ENCODE measurements around the gene PRPH. TPM values are rescaled to one million over a fixed set of nuclear protein-coding genes. Genes with fewer than 3 reads are reported as not detected.
"Not testable (repeated sequence)": the region's sequence is repeated elsewhere in the genome, so short reads cannot be mapped to it uniquely, and the experiment has no call there.

Gene PRPH
- total RNA-seq, 3 donors from 2014 or later, result not detected

GRCh38 chr12:49269191-49269590 lies 25.8 kb upstream of the PRPH start:
- H3K4me3 Mint-ChIP-seq, result peak overlapping the region; percentile 97
- ATAC-seq; H3K27me3 Mint-ChIP-seq (ENCODE audit: low read depth); H3K9me3 Mint-ChIP-seq; DNase-seq: not testable (repeated sequence)
- H3K4me1 Mint-ChIP-seq (ENCODE audit: low read depth), result peaks cover 26% of the 10 kb centered on the region
- H3K36me3 Mint-ChIP-seq (ENCODE audit: insufficient read depth), result peaks cover 44% of the 10 kb centered on the region

DNA sequence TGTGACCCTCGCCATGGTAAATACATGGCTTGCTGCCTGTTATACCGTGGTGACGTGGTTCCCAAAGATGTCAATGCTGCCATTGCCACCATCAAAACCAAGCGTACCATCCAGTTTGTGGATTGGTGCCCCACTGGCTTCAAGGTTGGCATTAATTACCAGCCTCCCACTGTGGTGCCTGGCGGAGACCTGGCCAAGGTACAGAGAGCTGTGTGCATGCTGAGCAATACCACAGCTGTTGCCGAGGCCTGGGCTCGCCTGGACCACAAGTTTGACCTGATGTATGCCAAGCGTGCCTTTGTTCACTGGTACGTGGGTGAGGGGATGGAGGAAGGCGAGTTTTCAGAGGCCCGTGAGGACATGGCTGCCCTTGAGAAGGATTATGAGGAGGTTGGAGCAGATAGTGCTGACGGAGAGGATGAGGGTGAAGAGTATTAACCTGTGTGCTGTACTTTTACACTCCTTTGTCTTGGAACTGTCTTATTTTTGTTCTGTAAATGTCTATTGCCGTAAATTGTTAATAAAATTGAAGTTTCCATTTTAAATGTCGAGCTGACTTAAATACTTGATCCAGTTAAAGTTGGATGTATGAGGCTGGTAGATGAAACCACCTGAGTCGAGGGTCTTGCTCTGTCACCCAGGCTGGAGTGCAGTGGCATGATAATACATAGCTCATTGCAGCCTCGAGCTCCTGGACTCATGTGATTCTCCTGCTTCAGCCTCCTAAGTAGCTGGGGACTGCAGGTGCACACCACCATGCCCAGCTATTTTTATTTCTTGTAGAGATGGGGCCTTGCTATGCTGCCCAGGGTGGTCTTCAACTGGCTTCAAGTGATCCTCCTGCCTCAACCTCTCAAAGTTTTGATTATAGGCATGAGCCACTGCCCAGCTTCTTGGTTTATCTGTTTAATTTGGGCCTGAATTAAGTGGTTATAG lies 21.9 kb upstream of the PRPH start:
- DNase-seq (no peak), ATAC-seq (peak; percentile 11 to 20)
- Mint-ChIP-seq H3K4me1 (ENCODE audit: low read depth) (peaks cover 11% of the 10 kb centered on the region), H3K36me3 (ENCODE audit: insufficient read depth) (peaks cover 38% of the 10 kb centered on the region), H3K9me3 (no peaks in the 10 kb centered on the region), H3K27me3 (ENCODE audit: low read depth) (no peaks in the 10 kb centered on the region), H3K4me3 (no peak overlapping the region)

DNA sequence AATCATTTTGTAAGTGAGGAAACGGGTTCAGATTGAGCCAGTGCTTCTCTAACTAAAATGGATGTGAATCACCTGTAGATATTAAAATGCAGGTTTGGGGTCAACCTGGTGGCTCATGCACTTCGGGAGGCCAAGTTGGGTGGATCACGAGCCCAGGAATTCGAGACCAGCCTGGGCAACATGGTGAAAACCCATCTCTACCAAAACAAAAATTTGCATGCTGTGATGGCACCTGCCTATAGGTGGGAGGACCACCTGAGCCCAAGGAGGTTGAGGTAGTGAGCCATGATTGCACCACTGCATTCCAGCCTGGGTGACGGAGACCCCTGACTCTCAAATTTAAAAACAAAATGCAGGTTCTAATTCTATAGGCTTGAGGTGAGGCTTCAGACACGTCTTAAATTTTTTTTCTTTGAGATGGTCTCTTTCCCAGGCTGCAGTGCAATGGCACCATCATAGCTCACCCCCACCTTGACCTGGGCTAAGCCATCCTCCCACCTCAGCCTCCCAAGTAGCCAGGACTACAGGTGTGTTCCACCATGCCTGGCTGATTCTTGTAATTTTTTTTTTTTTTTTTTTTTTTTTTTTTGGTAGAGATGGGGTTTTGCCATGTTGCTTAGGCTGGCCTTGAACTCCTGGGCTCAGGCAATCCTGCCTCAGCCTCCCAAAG lies 21.1 kb upstream of the PRPH start:
- no peaks in the 10 kb centered on the region for H3K9me3 Mint-ChIP-seq
- H3K4me1 Mint-ChIP-seq (ENCODE audit: low read depth), result peaks cover 7% of the 10 kb centered on the region
- H3K36me3 Mint-ChIP-seq (ENCODE audit: insufficient read depth), result peaks cover 34% of the 10 kb centered on the region
- no peak overlapping the region for H3K4me3 Mint-ChIP-seq
- peak; percentile 18 to 26 for ATAC-seq
- no peak for DNase-seq
- H3K27me3 Mint-ChIP-seq (ENCODE audit: low read depth), result no peaks in the 10 kb centered on the region

DNA sequence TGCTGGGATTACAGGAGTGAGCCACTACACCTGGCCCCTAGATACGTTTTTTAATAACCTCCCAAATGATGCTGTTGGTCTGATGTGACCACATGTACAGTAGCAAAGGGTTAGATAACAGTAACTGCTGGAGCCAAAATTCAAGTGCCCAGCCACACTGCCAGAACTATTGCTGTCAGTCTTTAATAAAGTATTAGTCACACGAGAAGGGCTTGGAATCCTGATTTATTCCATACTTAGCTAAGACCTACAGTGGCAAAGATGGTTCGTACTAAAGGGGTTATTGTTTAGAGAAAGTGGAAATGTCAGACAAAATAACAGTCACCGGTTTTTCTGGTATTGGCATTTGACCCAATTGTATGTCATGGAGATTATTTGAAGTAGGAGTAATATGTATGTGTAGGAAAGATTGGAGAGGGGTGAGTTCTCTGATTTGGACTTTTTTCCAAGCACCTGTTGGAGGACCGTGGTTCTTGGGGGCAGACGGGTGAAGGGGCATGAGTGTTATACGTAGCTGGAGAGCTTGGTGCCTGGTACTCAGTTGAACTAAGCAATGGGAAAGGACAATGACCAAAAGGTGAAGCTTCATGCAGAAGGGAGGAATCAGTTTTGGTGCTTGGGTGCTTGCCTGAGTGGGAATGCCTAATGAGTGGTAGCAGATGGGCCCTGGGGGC lies 20.4 kb upstream of the PRPH start:
- H3K4me3 Mint-ChIP-seq, result no peak overlapping the region
- H3K9me3 Mint-ChIP-seq, result no peaks in the 10 kb centered on the region
- H3K4me1 Mint-ChIP-seq (ENCODE audit: low read depth), result peaks cover 2% of the 10 kb centered on the region
- no peak for DNase-seq
- H3K36me3 Mint-ChIP-seq (ENCODE audit: insufficient read depth), result peaks cover 29% of the 10 kb centered on the region
- ATAC-seq, result no peak
- H3K27me3 Mint-ChIP-seq (ENCODE audit: low read depth), result no peaks in the 10 kb centered on the region

DNA sequence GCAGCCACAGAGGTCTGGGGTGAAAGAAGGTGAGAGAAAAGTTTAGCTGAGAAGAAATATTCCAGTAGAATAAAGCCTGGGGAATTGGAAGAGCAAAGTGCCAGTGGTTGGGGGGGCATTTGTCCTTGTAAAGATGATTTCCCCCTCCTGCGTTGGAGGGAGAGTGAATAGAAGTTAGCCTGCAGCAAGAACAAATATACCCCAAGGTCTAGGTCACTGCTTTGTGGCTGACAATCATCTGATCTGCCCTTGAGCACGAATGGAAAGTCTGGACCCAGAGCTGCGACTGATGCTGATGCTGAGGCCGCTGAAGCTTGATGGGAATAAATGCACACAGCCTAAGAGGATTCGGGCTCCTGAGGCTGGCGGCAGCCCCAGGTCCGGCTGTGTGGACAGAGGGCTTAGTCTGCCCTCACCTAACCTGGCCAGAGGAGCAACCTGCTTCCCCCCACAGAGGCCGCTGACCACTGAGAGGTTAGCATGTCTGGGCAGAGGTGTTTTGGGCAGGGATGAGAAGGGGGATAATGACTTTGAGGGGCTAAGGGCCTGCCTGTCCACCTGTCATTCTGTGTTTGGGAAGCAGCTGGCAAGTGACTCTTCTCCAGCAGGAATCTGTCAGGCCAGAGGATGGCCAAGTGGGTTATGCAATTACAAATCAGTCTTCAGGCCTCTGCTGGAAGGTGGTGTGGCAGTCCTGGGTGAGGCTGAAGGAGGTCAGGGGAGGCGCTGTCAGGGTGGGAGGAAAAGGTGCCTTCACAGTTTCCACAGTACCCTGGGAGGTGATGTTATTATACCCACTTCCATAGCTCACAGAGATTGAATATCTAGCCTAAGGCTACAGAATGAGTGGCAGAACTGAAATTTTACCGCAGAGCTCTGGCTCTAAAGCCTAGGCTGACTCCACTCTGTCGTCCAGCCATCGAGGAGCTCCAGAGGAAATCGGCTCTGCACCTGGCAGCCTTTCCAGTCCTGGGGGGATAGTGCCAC lies 18.4 kb upstream of the PRPH start:
- no peaks in the 10 kb centered on the region for H3K9me3 Mint-ChIP-seq
- H3K4me1 Mint-ChIP-seq (ENCODE audit: low read depth), result no peaks in the 10 kb centered on the region
- H3K27me3 Mint-ChIP-seq (ENCODE audit: low read depth), result no peaks in the 10 kb centered on the region
- ATAC-seq (no peak), DNase-seq (no peak)
- peaks cover 16% of the 10 kb centered on the region for H3K36me3 Mint-ChIP-seq (ENCODE audit: insufficient read depth)
- no peak overlapping the region for H3K4me3 Mint-ChIP-seq

- H3K9me3 Mint-ChIP-seq, result no peaks in the 10 kb centered on the region
- H3K4me1 Mint-ChIP-seq (ENCODE audit: low read depth), result no peaks in the 10 kb centered on the region
- peaks cover 15% of the 10 kb centered on the region for H3K36me3 Mint-ChIP-seq (ENCODE audit: insufficient read depth)
- no peak overlapping the region for H3K4me3 Mint-ChIP-seq
- ATAC-seq (no peak), DNase-seq (no peak)
- no peaks in the 10 kb centered on the region for H3K27me3 Mint-ChIP-seq (ENCODE audit: low read depth)
Observed at GRCh38 chr12:49277466-49277865, 17.5 kb upstream of the PRPH start.

GRCh38 chr12:49279706-49280159 lies 15.2 kb upstream of the PRPH start:
- Mint-ChIP-seq H3K4me3 (no peak overlapping the region), H3K27me3 (ENCODE audit: low read depth) (peaks cover 4% of the 10 kb centered on the region), H3K9me3 (no peaks in the 10 kb centered on the region), H3K4me1 (ENCODE audit: low read depth) (no peaks in the 10 kb centered on the region), H3K36me3 (ENCODE audit: insufficient read depth) (no peaks in the 10 kb centered on the region)
- no peak for ATAC-seq
- no peak for DNase-seq

GRCh38 chr12:49280545-49280944 lies 14.4 kb upstream of the PRPH start:
- not testable (repeated sequence) for H3K9me3 Mint-ChIP-seq; H3K4me1 Mint-ChIP-seq (ENCODE audit: low read depth); H3K27me3 Mint-ChIP-seq (ENCODE audit: low read depth); ATAC-seq; H3K4me3 Mint-ChIP-seq; H3K36me3 Mint-ChIP-seq (ENCODE audit: insufficient read depth); DNase-seq

GRCh38 chr12:49282302-49282701 lies 12.6 kb upstream of the PRPH start:
- Mint-ChIP-seq H3K4me1 (ENCODE audit: low read depth) (no peaks in the 10 kb centered on the region), H3K4me3 (no peak overlapping the region), H3K9me3 (no peaks in the 10 kb centered on the region), H3K36me3 (ENCODE audit: insufficient read depth) (no peaks in the 10 kb centered on the region), H3K27me3 (ENCODE audit: low read depth) (peaks cover 13% of the 10 kb centered on the region)
- ATAC-seq (no peak), DNase-seq (no peak)

DNA sequence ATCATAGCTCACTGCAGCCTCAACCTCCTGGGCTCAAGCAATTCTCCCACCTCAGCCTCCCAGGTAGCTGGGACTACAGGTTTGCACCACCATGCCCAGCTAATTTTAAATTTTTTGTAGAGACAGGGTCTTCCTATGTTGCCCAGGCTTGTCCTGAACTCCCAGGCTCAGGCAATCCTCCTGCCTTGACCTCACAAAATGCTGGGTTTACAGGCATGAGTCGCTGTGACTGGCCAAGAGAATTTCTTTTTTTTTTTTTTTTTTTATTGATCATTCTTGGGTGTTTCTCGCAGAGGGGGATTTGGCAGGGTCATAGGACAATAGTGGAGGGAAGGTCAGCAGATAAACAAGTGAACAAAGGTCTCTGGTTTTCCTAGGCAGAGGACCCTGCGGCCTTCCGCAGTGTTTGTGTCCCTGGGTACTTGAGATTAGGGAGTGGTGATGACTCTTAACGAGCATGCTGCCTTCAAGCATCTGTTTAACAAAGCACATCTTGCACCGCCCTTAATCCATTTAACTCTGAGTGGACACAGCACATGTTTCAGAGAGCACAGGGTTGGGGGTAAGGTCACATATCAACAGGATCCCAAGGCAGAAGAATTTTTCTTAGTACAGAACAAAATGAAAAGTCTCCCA lies 12.1 kb upstream of the PRPH start:
- ATAC-seq; DNase-seq; H3K36me3 Mint-ChIP-seq (ENCODE audit: insufficient read depth); H3K4me1 Mint-ChIP-seq (ENCODE audit: low read depth); H3K9me3 Mint-ChIP-seq; H3K4me3 Mint-ChIP-seq: not testable (repeated sequence)
- peaks cover 19% of the 10 kb centered on the region for H3K27me3 Mint-ChIP-seq (ENCODE audit: low read depth)

- Mint-ChIP-seq H3K4me1 (ENCODE audit: low read depth) (no peaks in the 10 kb centered on the region), H3K9me3 (no peaks in the 10 kb centered on the region), H3K27me3 (ENCODE audit: low read depth) (peaks cover 28% of the 10 kb centered on the region), H3K4me3 (no peak overlapping the region), H3K36me3 (ENCODE audit: insufficient read depth) (no peaks in the 10 kb centered on the region)
- ATAC-seq (no peak), DNase-seq (no peak)
Observed at GRCh38 chr12:49283541-49284429, 11.2 kb upstream of the PRPH start.

- peaks cover 31% of the 10 kb centered on the region for H3K27me3 Mint-ChIP-seq (ENCODE audit: low read depth)
- no peaks in the 10 kb centered on the region for H3K36me3 Mint-ChIP-seq (ENCODE audit: insufficient read depth)
- no peak overlapping the region for H3K4me3 Mint-ChIP-seq
- no peaks in the 10 kb centered on the region for H3K4me1 Mint-ChIP-seq (ENCODE audit: low read depth)
- DNase-seq (no peak), ATAC-seq (no peak)
- no peaks in the 10 kb centered on the region for H3K9me3 Mint-ChIP-seq
Observed at GRCh38 chr12:49284672-49285071, 10.3 kb upstream of the PRPH start.
